Mesenteric fat pad (tissue), 1 donor: ENCODE results near the gene LRCOL1. TPM values are rescaled to one million over a fixed set of nuclear protein-coding genes. Genes with fewer than 3 reads are reported as not detected.

Source experiments
- DNase-seq: peaks from one replicate; pipeline ENCODE4 v3.0.0-alpha.2; 2020; ENCODE audit warnings: low spot score
- total RNA-seq: library from RNA; stranded (reverse); fragmentation: NEBNext Ultra II Directional; extraction: Animal tissue kit (Norgen Biotek cat#: 25700); gene quantifications from one replicate; pipeline ENCODE4 v1.2.1, GENCODE V29; 2021
- donor health status: DM: yes; HTN: yes; CAD: no.

LRCOL1 gene
- total RNA-seq, 1 donor from 2014 or later: not detected

DNA sequence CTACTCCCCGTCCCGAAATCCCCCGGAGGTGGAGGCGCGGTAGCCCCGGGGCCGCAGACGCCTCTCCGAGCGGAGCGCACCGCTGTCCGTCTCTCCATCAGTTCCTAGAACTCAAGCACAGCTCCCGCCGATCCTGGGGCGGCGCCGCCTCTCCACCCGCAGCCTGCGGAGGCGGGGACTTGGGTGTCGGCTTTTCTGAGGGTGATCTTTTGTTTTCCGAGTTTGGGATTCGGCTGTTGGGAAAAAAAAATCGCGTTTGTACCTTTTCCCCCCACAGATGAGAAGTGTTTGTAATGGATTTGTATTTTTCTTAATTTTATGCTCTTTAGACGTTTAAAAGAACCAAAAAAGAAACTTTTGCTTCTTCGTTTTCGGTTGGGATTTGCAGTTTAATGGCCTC, 26.6 kb downstream of the LRCOL1 start:
- no peak for DNase-seq

DNA sequence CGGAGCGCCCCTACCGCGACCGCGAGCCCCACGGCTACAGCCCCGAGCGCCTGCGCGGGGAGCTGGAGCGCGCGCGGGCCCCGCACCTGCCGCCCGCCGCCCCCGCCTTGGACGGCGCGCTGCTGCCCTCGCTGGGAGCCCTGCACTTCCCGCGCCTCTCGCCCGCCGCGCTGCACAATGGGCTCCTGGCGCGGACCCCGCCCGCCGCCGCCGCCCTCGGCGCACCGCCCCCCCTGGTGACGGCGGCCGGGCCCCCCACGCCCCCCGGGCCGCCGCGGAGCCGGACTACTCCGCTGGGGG, 27.0 kb downstream of the LRCOL1 start:
- no peak for DNase-seq

DNA sequence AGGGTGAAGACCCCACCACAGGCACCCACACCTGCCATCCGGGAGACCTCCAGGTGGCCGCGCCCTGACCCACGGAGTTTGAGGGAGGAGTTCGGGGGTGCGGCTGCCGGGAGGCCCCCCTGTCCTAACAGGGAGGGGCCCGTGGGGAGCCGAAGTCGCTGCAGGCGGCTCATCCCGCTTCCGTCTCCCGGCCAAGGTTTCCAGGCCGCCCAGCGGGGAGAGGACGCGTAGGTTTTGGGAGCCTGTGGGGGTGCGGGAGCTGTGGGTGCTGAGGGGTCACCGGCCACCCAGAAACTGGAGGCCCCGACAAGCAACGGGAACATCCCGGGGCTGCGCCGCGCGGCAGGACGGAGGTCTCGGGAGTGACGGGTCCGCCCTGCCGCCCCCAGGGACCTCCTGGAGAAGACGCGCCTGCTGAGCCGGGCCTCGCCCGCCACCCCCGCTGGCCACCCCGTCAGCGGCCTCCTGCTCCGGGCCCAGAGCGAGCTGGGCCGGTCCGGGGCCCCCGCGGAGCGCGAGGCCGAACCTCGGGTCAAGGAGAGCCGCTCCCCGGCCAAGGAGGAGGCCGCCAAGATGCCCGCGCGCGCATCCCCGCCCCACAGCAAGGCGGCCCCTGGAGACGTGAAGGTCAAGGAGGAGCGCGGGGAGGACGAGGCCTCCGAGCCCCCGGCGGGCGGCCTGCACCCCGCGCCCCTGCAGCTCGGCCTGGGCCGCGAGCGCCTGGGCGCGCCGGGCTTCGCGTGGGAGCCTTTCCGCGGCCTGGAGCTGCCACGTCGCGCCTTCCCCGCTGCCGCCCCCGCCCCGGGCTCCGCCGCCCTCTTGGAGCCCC, 27.6 kb downstream of the LRCOL1 start:
- no peak for DNase-seq

DNA sequence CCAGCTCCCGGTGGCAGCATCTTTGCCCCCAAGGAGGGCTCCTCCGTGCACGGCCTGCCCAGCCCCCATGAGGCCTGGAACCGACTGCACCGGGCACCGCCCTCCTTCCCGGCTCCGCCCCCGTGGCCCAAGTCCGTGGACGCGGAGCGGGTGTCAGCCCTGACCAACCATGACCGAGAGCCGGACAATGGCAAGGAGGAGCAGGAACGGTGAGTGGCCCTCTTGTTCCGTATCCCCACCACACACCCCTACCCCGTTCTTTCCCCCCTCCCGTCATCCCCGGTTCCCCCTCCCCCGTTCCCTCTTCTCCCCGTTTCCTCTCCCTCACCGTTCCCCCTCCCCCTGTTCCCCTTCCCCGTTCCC, 28.3 kb downstream of the LRCOL1 start:
- DNase-seq: no peak

DNA sequence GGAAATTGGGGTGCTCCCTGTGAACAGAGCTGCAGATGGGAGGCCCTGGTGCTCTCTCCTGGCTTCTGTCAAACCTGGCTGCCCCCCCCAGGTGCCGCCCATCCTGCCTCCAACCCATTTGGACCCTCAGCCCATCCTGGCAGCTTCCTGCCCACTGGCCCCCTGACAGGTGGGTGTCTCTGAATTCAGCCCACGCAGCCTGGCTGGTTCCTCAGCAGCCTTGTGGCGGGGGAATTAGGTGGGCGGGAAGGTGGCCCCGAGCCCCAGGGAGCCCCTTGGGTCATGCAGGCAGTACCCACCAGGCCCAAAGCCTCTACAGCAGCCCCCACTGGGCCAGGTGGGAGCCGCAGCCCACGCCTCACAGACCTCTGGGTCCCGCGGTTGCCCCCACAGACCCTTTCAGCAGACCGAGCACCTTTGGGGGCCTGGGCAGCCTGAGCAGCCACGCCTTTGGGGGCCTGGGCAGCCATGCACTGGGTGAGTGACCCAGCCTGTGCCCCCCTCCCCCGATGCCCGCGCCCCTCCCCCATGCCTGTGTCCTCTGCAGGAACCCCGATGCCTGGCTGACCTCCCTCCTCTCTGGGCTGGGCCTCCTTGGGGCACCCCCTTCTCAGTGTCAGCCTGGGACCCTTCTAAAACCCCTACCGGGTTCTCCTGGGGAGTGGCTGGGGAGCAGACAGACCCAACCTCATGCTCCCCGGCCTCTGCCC, 28.9 kb downstream of the LRCOL1 start:
- no peak for DNase-seq

DNA sequence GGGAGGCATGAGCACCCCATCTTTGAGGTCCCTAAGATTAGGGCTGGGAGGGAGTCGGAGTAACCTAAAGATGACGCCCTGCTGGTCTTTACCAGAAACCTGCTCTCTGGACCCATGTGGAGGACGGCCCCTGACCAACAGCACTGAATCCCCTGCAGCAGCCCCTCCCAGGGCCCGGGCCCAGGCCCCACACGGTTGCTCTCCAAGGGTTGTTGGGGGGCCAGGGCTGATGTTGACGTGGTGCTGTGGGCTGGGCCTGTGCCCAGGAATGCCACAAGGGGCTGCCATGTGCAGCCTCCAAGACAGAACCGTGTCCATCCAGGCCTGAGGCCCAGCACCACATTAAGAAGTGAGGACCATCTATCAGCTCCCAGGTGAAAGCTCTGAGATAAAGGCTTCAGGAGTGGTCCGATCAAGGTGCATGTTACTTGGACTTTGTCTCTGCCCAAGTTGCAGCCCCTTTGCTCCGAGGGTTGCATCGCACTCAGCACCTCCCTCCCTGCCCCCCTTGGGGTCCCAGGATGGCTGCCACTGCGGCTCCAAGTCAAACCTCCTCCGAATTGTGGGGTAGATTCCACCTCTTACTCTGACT, 29.6 kb downstream of the LRCOL1 start:
- no peak for DNase-seq

DNA sequence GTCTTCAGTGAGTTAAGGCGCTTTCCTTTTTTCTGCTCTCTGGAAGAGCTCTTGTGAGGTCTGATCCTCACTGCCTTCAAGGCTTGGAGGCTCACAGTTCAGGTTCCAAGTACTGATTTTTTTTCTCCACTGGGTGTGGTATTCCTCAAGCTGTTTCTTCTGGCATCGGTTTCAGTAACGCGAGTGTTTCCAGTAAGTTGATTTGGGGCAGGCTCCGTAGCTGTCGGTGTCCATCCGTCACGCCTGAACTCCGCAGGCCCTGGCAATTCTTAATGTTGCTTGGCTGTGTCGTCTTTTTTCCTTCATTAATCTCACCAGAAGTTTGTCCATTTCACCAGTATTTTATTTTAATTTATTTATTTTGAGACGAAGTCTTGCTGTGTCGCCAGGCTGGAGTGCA, 30.6 kb downstream of the LRCOL1 start:
- no peak for DNase-seq

DNA sequence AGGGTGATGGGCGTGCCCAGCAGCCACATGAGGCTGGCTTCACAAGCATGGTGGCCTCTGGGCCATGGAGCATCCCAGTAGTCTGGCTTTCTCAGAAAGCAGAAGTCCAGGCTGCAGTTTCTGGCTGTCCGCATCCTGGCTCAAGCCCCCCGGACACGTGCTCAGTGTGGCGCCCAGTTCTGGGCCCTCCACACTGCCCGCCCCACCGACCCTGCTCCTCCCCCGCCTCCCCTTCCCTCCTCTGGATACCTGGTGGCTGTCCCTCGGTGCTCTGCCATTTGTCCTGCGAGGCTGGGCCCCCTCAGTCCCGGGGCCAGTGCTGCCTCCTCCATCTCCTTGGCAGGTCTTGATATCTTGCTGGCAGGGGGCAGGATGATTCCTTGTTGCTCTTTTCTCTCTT, 31.6 kb downstream of the LRCOL1 start:
- no peak for DNase-seq

DNA sequence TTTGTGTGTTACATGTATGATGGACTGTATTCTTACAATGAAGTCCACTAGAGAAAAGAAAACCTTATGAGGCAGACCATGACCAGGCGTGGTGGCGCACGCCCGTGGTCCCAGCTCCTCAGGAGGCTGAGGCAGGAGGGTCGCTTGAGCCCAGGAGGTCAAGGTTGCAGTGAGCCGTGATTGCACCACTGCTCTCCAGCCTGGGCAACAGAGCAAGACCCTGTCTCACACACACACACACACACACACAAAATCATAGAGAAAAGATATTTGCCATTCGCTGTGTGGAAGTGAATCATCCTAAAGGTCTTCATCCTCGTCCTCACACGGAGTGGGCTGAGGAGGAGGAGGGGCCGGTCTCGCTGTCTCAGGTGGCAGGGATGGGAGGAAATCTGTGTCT, 32.3 kb downstream of the LRCOL1 start:
- no peak for DNase-seq

DNA sequence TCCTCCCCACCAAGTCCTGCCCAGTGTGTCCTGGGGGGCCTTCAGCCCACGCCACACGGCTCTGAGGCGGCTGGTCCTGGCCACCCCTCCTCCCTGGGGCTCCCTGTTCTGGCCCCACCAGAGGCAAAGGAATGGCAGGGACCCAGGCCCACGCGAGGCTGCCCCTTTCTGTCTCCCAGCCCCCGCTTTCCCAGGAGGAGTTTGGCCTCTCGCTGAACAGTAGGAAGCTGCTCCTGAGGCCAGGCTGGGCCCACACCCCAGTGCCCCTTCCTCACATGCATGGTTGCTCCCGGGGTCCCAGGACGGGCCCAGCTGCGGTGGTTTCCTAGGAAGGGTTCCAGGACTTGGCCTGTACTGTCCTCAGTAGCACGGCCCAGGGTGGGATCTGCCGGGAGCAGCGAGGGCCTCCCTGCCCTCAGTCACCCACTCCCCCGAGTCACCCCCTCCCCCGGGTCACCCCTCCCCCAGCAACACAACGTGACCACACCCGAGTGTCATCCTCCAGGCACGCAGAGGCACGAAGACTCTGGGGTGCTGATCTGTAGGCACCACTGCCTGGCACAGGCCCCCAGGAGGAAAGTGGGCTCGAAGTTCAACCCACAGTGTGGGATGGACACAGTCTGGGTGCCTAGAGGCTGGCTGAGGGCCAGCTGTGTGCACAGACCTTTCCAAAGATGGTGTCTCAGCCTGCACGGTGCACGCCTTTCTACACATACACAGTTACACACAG, 33.0 kb downstream of the LRCOL1 start:
- DNase-seq: no peak

DNA sequence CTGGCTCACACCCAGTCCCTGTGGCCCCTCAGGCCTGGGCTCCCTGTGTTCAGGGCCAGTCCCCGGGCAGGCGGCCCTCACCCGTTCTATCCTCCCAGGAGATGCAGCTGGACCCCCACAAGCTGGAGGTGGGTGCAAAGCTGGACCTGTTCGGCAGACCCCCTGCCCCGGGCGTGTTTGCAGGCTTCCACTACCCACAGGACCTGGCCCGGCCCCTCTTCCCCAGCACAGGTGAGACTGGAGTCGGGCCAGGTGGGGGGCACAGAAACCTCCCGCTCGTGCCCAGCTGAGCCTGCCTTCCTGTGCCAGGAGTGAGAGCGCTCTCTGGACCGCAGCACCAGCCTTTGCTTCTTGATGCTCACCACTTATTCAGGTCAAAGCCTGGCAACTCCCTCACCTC, 33.7 kb downstream of the LRCOL1 start:
- DNase-seq: no peak

DNA sequence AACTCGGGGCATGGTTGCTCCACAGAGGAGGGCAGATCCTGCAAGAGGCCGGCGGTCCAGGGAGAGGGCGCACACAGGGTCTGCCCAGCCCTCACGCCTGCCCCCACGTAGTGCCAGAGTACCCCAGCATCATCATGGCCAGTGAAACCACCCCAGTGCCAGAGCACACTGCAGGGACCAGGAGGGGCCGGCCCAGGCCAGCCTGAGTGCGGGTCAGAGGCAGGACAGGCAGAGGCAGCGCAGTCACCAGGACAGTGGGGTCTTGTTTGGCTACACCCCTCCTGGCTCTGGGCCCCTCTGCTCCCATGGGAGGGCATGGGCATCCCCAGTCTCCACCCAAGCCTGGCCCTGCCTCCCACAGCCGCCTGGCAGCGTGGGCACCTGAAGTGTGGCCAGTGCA, 34.7 kb downstream of the LRCOL1 start:
- no peak for DNase-seq

DNA sequence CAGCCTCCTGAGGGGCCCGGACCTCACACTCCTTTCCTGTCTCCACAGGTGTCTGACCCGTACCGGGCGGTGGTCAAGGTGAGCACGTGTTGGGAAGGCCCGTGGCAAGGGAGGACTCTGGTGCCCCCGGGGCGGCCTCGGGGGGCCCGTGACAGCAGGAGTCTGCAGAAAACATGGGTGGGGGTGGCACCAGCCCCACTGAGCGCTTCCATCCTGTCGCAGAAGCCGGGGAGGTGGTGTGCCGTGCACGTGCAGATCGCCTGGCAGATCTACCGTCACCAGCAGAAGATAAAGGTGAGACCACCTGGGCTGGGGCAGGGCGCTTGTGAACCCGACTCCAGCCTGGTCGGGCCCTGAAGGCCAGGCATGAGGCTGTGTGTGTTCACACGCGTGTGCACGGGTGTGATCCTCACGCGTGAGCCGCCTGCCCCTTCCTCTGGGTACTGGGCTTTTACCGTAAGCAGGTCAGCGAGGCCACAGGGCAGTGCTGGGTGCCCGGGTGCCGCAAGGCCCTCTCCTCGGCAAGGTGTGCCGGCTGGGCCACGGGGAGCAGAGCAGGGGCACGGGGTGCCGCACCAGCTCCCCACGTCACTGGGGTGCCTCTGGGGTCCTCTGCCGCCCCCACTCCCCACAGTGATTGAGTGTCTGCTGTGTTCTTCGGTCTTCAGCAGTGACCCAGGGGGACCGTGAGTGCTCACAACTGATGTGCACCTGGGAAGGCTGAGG, 35.9 kb downstream of the LRCOL1 start:
- no peak for DNase-seq

DNA sequence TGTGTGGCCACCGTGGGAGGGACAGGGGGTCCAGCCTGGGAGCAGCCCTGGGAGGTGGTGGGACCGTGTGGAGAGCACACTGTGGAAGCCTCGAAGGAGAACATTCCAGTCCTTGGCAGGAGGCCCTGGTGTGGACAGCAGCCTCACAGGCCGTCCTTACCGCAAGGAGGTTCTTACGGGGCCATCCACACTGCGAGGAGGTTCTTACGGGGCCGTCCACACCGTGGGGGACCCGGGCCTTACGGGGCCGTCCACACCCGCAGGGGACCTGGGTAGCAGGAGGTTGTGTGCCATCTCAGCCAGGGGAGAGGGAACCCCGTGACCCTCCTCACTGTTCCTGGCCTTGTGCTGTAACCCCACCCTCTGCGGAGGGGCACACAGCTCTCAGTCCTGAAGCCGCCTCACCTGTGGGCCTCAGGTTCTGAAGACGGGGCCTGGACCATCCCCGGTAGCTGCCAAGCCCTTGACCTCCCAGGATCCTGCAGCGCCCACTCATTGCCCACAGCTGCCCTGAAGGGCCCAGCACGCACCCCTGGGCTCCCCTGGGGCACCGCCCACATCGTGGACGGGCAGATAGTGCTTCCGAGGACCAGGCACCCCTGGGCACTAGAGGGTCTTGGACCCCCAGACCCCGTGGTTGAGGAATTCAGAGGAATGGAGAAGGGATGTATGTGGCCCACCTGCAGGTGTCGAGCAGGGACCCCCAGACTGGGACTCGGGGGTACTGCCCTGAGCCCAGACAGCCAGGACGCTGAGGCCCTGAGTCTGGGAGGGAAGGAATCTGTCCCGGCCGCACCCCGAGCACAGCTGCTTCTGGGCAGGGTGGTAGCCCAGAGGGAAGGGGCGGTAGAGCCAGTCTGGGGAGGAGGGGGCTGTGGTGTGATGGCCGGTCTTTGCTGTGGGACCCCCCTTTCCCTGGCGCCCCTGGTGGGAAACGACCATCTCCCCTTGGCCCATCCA, 37.3 kb downstream of the LRCOL1 start:
- DNase-seq: no peak

DNA sequence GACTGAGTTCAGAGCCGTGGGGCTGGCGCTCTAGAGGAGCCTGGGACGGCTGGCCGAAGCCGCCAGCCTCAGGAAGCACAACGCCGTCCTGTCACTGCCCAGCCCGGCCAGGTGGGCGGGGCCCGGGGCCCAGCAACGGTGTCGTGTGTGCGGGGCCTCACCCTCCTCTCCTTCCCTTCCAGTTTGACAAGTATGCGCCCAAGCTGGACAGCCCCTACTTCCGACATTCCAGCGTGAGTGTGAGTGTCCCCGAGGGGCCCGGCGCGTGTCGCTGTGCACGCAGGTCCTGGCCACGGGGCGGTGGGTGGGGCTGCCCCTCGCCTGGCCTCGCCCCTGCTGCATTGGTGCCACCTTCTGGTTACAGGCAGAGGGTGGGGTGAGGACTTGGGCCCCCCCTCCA, 38.3 kb downstream of the LRCOL1 start:
- DNase-seq: no peak

DNA sequence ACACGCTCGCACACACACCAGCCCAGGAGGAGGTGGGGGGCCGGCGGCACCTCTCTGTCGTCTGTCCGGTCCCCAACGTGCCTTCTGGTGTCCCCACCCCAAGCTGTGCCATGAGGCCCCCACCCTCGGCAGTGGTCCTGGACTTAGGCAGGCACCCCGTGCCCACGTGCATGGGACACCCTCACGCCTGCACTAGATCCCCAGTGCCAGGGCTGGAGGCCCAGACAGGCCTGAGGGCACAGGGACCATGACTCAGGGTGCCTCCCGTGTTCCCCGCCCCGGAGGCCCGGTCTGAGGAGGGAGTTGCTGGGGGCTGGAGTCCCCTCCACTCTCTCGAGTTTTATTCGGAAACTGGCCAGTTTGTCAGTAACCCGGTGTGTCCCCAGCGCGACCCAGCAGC, 38.8 kb downstream of the LRCOL1 start:
- no peak for DNase-seq

DNA sequence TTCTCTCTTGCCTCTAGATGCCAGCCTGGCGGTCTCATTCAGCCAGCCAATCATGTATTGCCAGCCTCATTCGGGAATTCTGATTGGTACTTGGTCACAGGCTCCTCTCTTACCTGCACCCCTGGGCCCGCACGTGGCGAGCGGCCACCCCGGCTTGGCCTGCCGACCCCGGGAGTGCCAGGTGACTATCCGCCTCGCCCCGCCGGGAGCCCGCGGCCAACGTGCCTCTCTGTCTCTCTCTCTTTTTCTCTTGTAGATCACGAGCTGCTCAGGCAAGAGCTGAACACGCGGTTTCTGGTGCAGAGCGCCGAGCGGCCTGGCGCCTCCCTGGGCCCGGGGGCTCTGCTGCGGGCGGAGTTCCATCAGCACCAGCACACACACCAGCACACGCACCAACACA, 39.3 kb downstream of the LRCOL1 start:
- DNase-seq: no peak

DNA sequence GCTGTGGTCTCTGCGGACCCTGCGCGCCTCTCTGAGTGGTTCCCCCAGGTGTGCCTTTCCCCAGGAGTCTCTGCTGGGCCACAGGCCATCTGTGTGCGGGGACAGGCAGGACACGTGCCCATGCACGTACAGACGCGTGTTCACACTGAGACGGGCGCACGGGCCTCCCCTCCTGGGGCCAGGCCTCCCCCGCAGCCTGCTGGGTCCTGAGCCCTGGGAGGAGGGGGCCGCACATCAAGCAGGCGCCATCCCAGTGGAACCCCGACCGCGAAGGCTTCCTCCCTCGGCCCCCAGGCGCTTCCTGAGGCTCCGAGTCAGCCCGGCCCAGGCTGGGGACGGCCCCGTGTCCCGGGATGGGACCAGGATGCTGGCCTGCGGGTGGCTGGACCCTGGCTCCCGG, 39.7 kb downstream of the LRCOL1 start:
- DNase-seq: no peak

DNA sequence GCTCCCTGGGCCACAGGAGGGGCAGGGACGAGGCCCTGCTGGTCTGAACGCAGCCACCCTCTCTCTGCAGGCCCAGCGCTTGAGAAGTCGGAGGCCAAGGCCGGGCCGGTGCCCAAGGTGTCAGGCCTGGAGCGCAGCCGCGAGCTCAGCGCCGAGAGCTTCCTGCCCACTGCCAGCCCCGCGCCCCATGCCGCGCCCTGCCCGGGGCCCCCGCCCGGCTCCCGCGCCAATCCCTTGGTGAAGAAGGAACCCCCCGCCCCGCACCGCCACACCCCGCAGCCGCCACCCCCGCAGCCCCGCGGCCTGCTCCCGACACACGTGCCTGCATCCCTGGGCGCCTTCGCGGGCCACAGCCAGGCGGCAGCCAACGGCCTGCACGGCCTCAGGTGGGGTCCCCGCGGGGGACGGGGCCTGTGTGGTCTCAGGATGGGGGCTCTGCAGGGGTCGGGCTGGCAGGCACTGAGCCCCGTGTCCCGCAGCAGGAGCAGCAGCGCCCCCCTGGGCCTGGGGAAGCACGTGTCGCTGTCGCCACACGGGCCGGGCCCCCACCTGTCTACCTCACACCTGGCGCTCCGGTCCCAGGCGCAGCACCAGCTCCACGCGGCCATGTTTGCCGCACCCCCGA, 40.4 kb downstream of the LRCOL1 start:
- DNase-seq: no peak
